ENCODE results near the gene CEACAM18. TPM values are rescaled to one million over a fixed set of nuclear protein-coding genes. Genes with fewer than 3 reads are reported as not detected.
"Not testable (repeated sequence)": the region's sequence is repeated elsewhere in the genome, so short reads cannot be mapped to it uniquely, and the experiment has no call there.

Gene CEACAM18
- total RNA-seq, 1 donor from 2014 or later: not detected

GRCh38 chr19:51458899-51459505 lies 19.3 kb upstream of the CEACAM18 start:
- no peaks in the 10 kb centered on the region for H3K27me3 ChIP-seq (ENCODE audit: control insufficient read depth, insufficient read depth, low read length)

GRCh38 chr19:51460164-51460992 lies 18.0 kb upstream of the CEACAM18 start:
- FAIRE-seq: no peak
- no peak for TF ChIP-seq CTCF (IDR thresholded peaks at IDR 0.05; ENCODE audit: insufficient read depth, low read length, severe bottlenecking)
- Histone ChIP-seq H3K27me3 (ENCODE audit: control insufficient read depth, insufficient read depth, low read length) (no peaks in the 10 kb centered on the region), H3K36me3 (ENCODE audit: control insufficient read depth, insufficient read depth, low read length) (no peaks in the 10 kb centered on the region), H3K4me3 (ENCODE audit: low read depth, low read length) (no peak overlapping the region)
- no peak for DNase-seq (ENCODE audit: low read depth)

More at GRCh38 chr19:51458899-51459505, 19.3 kb upstream of the CEACAM18 start:
- DNase-seq (ENCODE audit: low read depth): no peak
- no peak for TF ChIP-seq CTCF (IDR thresholded peaks at IDR 0.05; ENCODE audit: insufficient read depth, low read length, severe bottlenecking)
- Histone ChIP-seq H3K36me3 (ENCODE audit: control insufficient read depth, insufficient read depth, low read length) (no peaks in the 10 kb centered on the region), H3K4me3 (ENCODE audit: low read depth, low read length) (no peak overlapping the region)
- no peak for FAIRE-seq

- no peaks in the 10 kb centered on the region for H3K36me3 ChIP-seq (ENCODE audit: control insufficient read depth, insufficient read depth, low read length)
- no peak for TF ChIP-seq CTCF (IDR thresholded peaks at IDR 0.05; ENCODE audit: insufficient read depth, low read length, severe bottlenecking)
- DNase-seq (ENCODE audit: low read depth) (no peak), FAIRE-seq (no peak)
- no peak overlapping the region for H3K4me3 ChIP-seq (ENCODE audit: low read depth, low read length)
- no peaks in the 10 kb centered on the region for H3K27me3 ChIP-seq (ENCODE audit: control insufficient read depth, insufficient read depth, low read length)
These were observed 16.6 kb upstream of the CEACAM18 start for GRCh38 chr19:51461723-51462161.

- no peak for FAIRE-seq
- no peak overlapping the region for H3K4me3 ChIP-seq (ENCODE audit: low read depth, low read length)
- H3K27me3 ChIP-seq (ENCODE audit: control insufficient read depth, insufficient read depth, low read length): no peaks in the 10 kb centered on the region
- DNase-seq (ENCODE audit: low read depth): no peak
- H3K36me3 ChIP-seq (ENCODE audit: control insufficient read depth, insufficient read depth, low read length): no peaks in the 10 kb centered on the region
- no peak for TF ChIP-seq CTCF (IDR thresholded peaks at IDR 0.05; ENCODE audit: insufficient read depth, low read length, severe bottlenecking)
These were observed 16.1 kb upstream of the CEACAM18 start for GRCh38 chr19:51462276-51462675.

- Histone ChIP-seq H3K4me3 (ENCODE audit: low read depth, low read length) (no peak overlapping the region), H3K27me3 (ENCODE audit: control insufficient read depth, insufficient read depth, low read length) (no peaks in the 10 kb centered on the region), H3K36me3 (ENCODE audit: control insufficient read depth, insufficient read depth, low read length) (no peaks in the 10 kb centered on the region)
- no peak for TF ChIP-seq CTCF (IDR thresholded peaks at IDR 0.05; ENCODE audit: insufficient read depth, low read length, severe bottlenecking)
- FAIRE-seq (no peak), DNase-seq (ENCODE audit: low read depth) (no peak)
These were observed 15.7 kb upstream of the CEACAM18 start for GRCh38 chr19:51462681-51463080.

- H3K4me3 ChIP-seq (ENCODE audit: low read depth, low read length); DNase-seq (ENCODE audit: low read depth); H3K36me3 ChIP-seq (ENCODE audit: control insufficient read depth, insufficient read depth, low read length); H3K27me3 ChIP-seq (ENCODE audit: control insufficient read depth, insufficient read depth, low read length); FAIRE-seq: not testable (repeated sequence)
These were observed 14.3 kb upstream of the CEACAM18 start for GRCh38 chr19:51463976-51464581.
